HepG2 (cell line): ENCODE measurements around the gene C5AR1. TPM values are rescaled to one million over a fixed set of nuclear protein-coding genes. Genes with fewer than 3 reads are reported as not detected.

ENCODE experiments used
- BCL6 ChIP-seq: IDR thresholded peaks from 2 replicates; pipeline ENCODE4 v1.6.1; 2016; ENCODE audit warnings: missing genetic modification reagents, missing compliant biosample characterization
- ELF3 ChIP-seq: IDR thresholded peaks from 2 replicates; pipeline ENCODE4 v1.6.1; 2016; ENCODE audit warnings: missing genetic modification reagents, missing compliant biosample characterization
- FOXK2 ChIP-seq: fragments of 450-650 bp; IDR thresholded peaks from 2 replicates; pipeline ENCODE4 v1.6.1; 2016
- FOXO1 ChIP-seq: sonication (generic); formaldehyde crosslinking; IDR thresholded peaks from 2 replicates; pipeline ENCODE4 v1.4.0; 2020; ENCODE audit warnings: missing genetic modification reagents
- HMG20A ChIP-seq: IDR thresholded peaks from 2 replicates; pipeline ENCODE4 v1.6.1; 2016; ENCODE audit warnings: borderline replicate concordance
- MIER3 ChIP-seq: IDR thresholded peaks from 2 replicates; pipeline ENCODE4 v1.6.1; 2016; ENCODE audit warnings: missing compliant biosample characterization, borderline replicate concordance
- NR2F2 ChIP-seq: IDR thresholded peaks from 2 replicates; pipeline ENCODE4 v1.6.1; 2012; ENCODE audit warnings: low read depth, inconsistent platforms, borderline replicate concordance
- PITX1 ChIP-seq: sonication (generic); formaldehyde crosslinking; IDR thresholded peaks from 2 replicates; pipeline ENCODE4 v1.5.1; 2020; ENCODE audit warnings: mild to moderate bottlenecking, missing genetic modification reagents
- RORA ChIP-seq: sonication (generic); formaldehyde crosslinking; IDR thresholded peaks from 2 replicates; pipeline ENCODE4 v1.5.0; 2020; ENCODE audit warnings: mild to moderate bottlenecking, missing genetic modification reagents, moderate library complexity
- SALL1 ChIP-seq: sonication (generic); formaldehyde crosslinking; IDR thresholded peaks from 2 replicates; pipeline ENCODE4 v1.8.0; 2022; ENCODE audit warnings: mild to moderate bottlenecking, missing genetic modification reagents
- SAP130 ChIP-seq: IDR thresholded peaks from 2 replicates; pipeline ENCODE4 v1.6.1; 2016; ENCODE audit warnings: low read depth
- SMAD3 ChIP-seq: sonication (generic); formaldehyde crosslinking; IDR thresholded peaks from 2 replicates; pipeline ENCODE4 v1.4.0; 2020; ENCODE audit warnings: missing genetic modification reagents
- SOX13 ChIP-seq, 3 experiments: fragments of 450-650 bp in 1 of 3; sonication (generic) in 1 of 3; formaldehyde crosslinking in 1 of 3; IDR thresholded peaks in 2 of 3; conservative IDR thresholded peaks in 1 of 3; 2 replicates each; pipeline versions ENCODE4 v1.5.0 to v1.6.1; 2016 to 2020; ENCODE audit warnings: antibody characterized with exemption in 1 of 3, mild to moderate bottlenecking in 1 of 3, missing compliant biosample characterization in 1 of 3, missing genetic modification reagents in 1 of 3, moderate library complexity in 1 of 3
- SOX6 ChIP-seq, 2 experiments: fragments of 450-650 bp in 1 of 2; sonication (generic) in 1 of 2; formaldehyde crosslinking in 1 of 2; IDR thresholded peaks; 2 replicates each; pipeline versions ENCODE4 v1.4.0 to v1.6.1; 2017 to 2020; ENCODE audit warnings: antibody characterized with exemption in 1 of 2, mild to moderate bottlenecking in 1 of 2, missing genetic modification reagents in 1 of 2
- SP4 ChIP-seq: sonication (generic); formaldehyde crosslinking; IDR thresholded peaks from 2 replicates; pipeline ENCODE4 v1.8.1; 2023; ENCODE audit warnings: mild to moderate bottlenecking, missing genetic modification reagents
- XBP1 ChIP-seq: sonication (generic); formaldehyde crosslinking; IDR thresholded peaks from 2 replicates; pipeline ENCODE4 v1.5.0; 2020; ENCODE audit warnings: missing genetic modification reagents
- ZFP90 ChIP-seq: sonication (generic); formaldehyde crosslinking; IDR thresholded peaks from 2 replicates; pipeline ENCODE4 v1.8.0; 2022; ENCODE audit warnings: missing genetic modification reagents, mild to moderate bottlenecking, inconsistent platforms, borderline replicate concordance
- ZMYM3 ChIP-seq: sonication (generic); formaldehyde crosslinking; IDR thresholded peaks from 2 replicates; pipeline ENCODE4 v1.5.1; 2020; ENCODE audit warnings: mild to moderate bottlenecking, missing genetic modification reagents
- ZNF24 ChIP-seq: fragments of 450-650 bp; IDR thresholded peaks from 2 replicates; pipeline ENCODE4 v1.6.1; 2017; ENCODE audit warnings: antibody characterized with exemption, mild to moderate bottlenecking
- ZNF570 ChIP-seq: sonication (generic); formaldehyde crosslinking; IDR thresholded peaks from 2 replicates; pipeline ENCODE4 v1.4.0; 2020; ENCODE audit warnings: mild to moderate bottlenecking, missing genetic modification reagents, borderline replicate concordance
- ZSCAN9 ChIP-seq: IDR thresholded peaks from 2 replicates; pipeline ENCODE4 v1.6.1; 2016; ENCODE audit warnings: borderline replicate concordance
- polyA plus RNA-seq, 8 experiments: library from polyadenylated mRNA; depleted of rRNA in 3 of 8; stranded (reverse) in 7 of 8; unstranded in 1 of 8; fragments of >200 nt; fragmentation: Illumina TruSeq in 4 of 8; extraction: Trizol in 4 of 8; gene quantifications; 2 replicates each; pipeline versions ENCODE4 v1.2.1 to v1.2.3, GENCODE V29; 2011 to 2016; ENCODE audit warnings: low read depth in 4 of 8, missing spikeins in 1 of 8, mixed read lengths in 1 of 8; ENCODE audit not compliant: insufficient read depth in 1 of 8
- total RNA-seq, 5 experiments: library from RNA; depleted of rRNA; stranded (reverse); fragments of >200 nt; fragmentation: Illumina TruSeq; extraction: Trizol; gene quantifications; 2 replicates each; pipeline ENCODE4 v1.2.3, GENCODE V29; 2016; ENCODE audit warnings: low read depth in 1 of 5
- TF ChIP-seq, protein P1 (sequence below): sonication (generic); formaldehyde crosslinking; IDR thresholded peaks from 2 replicates; pipeline ENCODE4 v1.4.0; 2020; ENCODE audit warnings: missing genetic modification reagents, borderline replicate concordance
- TF ChIP-seq, protein P2 (sequence below): sonication (generic); formaldehyde crosslinking; IDR thresholded peaks from 2 replicates; pipeline ENCODE4 v1.4.0; 2020; ENCODE audit warnings: missing genetic modification reagents
- TF ChIP-seq, protein P3 (sequence below): sonication (generic); formaldehyde crosslinking; IDR thresholded peaks from 2 replicates; pipeline ENCODE4 v1.4.0; 2020; ENCODE audit warnings: missing genetic modification reagents
- TF ChIP-seq, protein P4 (sequence below): sonication (generic); formaldehyde crosslinking; IDR thresholded peaks from 2 replicates; pipeline ENCODE4 v1.4.0; 2020; ENCODE audit warnings: missing genetic modification reagents

The C5AR1 gene
- total and polyA plus RNA-seq, 2 of the 13 experiments (the other 11 are each of a cell fraction or from before 2014, with no cell fraction given): 0.07 to 1.6 TPM

DNA sequence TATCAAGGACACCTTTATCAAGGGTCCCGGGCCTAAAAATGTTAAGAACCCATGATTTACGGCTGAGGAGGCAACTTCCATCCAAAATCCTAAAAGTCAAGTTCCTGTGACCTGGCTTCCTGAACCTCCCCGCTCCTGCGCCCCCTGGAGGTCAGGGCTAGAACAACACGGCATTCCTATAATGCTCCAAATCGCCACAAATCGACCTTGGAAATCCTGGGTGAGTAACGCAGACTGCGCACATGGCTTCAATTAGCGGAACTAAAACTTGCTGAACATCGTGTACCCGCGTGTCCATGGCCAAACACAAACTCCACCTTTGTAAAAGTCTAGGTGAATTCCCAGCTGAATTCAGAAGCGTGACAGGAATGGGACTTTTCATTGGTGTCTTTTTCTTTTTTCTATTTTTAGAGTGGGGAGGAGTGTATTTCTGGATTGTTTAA lies 4.3 kb upstream of the C5AR1 start (continued):
- TF ChIP-seq SMAD3 (CRISPR knock-in tag) (peak; percentile 11; the same call in 1 of the 2 replicates), BCL6 (CRISPR knock-in tag) (0 out of 2 replicates have a peak, but pooled peaks have one; percentile 28), SOX13 (IDR thresholded peaks at IDR 0.05) (no peak), SOX13 (CRISPR knock-in tag; conservative IDR thresholded peaks at IDR 0.05 in 1 of 2, IDR thresholded peaks at IDR 0.05 in 1 of 2) (peak in 1 of 2 experiments; percentile 19; a peak in 1 of 4 replicates), FOXO1 (CRISPR knock-in tag) (peak; percentile 34; the same call in 1 of the 2 replicates), HMG20A (CRISPR knock-in tag) (peak; percentile 53; the same call in 1 of the 2 replicates), XBP1 (no peak), NR2F2 (no peak), ZMYM3 (CRISPR knock-in tag) (peak; percentile 67; the same call in 1 of the 2 replicates), ZFP90 (CRISPR knock-in tag) (no peak), ZNF24 (peak; percentile 24; the same call in 1 of the 2 replicates), PITX1 (CRISPR knock-in tag) (no peak), ZNF570 (CRISPR knock-in tag) (no peak), FOXK2 (no peak), ELF3 (CRISPR knock-in tag) (peak; percentile 80), ZSCAN9 (CRISPR knock-in tag) (peak; percentile 44; the same call in 1 of the 2 replicates), SALL1 (peak; percentile 68), SOX6 (IDR thresholded peaks at IDR 0.05) (no peak), SOX6 (CRISPR knock-in tag; IDR thresholded peaks at IDR 0.05) (peak; percentile 53), SP4 (CRISPR knock-in tag) (no peak), MIER3 (CRISPR knock-in tag) (peak; percentile 69; the same call in 1 of the 2 replicates), RORA (no peak), SAP130 (CRISPR knock-in tag) (peak; percentile 88)
- TF ChIP-seq, protein P1, sequence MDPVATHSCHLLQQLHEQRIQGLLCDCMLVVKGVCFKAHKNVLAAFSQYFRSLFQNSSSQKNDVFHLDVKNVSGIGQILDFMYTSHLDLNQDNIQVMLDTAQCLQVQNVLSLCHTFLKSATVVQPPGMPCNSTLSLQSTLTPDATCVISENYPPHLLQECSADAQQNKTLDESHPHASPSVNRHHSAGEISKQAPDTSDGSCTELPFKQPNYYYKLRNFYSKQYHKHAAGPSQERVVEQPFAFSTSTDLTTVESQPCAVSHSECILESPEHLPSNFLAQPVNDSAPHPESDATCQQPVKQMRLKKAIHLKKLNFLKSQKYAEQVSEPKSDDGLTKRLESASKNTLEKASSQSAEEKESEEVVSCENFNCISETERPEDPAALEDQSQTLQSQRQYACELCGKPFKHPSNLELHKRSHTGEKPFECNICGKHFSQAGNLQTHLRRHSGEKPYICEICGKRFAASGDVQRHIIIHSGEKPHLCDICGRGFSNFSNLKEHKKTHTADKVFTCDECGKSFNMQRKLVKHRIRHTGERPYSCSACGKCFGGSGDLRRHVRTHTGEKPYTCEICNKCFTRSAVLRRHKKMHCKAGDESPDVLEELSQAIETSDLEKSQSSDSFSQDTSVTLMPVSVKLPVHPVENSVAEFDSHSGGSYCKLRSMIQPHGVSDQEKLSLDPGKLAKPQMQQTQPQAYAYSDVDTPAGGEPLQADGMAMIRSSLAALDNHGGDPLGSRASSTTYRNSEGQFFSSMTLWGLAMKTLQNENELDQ: no peak
- TF ChIP-seq, protein P2, sequence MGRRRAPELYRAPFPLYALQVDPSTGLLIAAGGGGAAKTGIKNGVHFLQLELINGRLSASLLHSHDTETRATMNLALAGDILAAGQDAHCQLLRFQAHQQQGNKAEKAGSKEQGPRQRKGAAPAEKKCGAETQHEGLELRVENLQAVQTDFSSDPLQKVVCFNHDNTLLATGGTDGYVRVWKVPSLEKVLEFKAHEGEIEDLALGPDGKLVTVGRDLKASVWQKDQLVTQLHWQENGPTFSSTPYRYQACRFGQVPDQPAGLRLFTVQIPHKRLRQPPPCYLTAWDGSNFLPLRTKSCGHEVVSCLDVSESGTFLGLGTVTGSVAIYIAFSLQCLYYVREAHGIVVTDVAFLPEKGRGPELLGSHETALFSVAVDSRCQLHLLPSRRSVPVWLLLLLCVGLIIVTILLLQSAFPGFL (CRISPR knock-in tag): no peak
- TF ChIP-seq, protein P3, sequence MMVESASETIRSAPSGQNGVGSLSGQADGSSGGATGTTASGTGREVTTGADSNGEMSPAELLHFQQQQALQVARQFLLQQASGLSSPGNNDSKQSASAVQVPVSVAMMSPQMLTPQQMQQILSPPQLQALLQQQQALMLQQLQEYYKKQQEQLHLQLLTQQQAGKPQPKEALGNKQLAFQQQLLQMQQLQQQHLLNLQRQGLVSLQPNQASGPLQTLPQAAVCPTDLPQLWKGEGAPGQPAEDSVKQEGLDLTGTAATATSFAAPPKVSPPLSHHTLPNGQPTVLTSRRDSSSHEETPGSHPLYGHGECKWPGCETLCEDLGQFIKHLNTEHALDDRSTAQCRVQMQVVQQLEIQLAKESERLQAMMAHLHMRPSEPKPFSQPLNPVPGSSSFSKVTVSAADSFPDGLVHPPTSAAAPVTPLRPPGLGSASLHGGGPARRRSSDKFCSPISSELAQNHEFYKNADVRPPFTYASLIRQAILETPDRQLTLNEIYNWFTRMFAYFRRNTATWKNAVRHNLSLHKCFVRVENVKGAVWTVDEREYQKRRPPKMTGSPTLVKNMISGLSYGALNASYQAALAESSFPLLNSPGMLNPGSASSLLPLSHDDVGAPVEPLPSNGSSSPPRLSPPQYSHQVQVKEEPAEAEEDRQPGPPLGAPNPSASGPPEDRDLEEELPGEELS: 0 out of 2 replicates have a peak, but pooled peaks have one; percentile 25
- TF ChIP-seq, protein P4, sequence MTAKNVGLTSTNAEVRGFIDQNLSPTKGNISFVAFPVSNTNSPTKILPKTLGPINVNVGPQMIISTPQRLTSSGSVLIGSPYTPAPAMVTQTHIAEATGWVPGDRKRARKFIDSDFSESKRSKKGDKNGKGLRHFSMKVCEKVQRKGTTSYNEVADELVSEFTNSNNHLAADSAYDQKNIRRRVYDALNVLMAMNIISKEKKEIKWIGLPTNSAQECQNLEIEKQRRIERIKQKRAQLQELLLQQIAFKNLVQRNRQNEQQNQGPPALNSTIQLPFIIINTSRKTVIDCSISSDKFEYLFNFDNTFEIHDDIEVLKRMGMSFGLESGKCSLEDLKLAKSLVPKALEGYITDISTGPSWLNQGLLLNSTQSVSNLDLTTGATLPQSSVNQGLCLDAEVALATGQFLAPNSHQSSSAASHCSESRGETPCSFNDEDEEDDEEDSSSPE (CRISPR knock-in tag): peak; percentile 52; the same call in 1 of the 2 replicates
